ENCODE measurements around the gene WDR45B.

Gene WDR45B

GRCh38 chr17:82567286-82567685 is 81.0 kb downstream of the WDR45B start:
- H3K4me3 ChIP-seq (ENCODE audit: control insufficient read depth, low read depth, low read length), result no peak overlapping the region
- DNase-seq (ENCODE audit: low read depth), result no peak
- TF ChIP-seq, protein P1, sequence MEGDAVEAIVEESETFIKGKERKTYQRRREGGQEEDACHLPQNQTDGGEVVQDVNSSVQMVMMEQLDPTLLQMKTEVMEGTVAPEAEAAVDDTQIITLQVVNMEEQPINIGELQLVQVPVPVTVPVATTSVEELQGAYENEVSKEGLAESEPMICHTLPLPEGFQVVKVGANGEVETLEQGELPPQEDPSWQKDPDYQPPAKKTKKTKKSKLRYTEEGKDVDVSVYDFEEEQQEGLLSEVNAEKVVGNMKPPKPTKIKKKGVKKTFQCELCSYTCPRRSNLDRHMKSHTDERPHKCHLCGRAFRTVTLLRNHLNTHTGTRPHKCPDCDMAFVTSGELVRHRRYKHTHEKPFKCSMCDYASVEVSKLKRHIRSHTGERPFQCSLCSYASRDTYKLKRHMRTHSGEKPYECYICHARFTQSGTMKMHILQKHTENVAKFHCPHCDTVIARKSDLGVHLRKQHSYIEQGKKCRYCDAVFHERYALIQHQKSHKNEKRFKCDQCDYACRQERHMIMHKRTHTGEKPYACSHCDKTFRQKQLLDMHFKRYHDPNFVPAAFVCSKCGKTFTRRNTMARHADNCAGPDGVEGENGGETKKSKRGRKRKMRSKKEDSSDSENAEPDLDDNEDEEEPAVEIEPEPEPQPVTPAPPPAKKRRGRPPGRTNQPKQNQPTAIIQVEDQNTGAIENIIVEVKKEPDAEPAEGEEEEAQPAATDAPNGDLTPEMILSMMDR (conservative IDR thresholded peaks at IDR 0.05; ENCODE audit: control insufficient read depth, insufficient read depth, low read depth, low read length), result no peak

DNA sequence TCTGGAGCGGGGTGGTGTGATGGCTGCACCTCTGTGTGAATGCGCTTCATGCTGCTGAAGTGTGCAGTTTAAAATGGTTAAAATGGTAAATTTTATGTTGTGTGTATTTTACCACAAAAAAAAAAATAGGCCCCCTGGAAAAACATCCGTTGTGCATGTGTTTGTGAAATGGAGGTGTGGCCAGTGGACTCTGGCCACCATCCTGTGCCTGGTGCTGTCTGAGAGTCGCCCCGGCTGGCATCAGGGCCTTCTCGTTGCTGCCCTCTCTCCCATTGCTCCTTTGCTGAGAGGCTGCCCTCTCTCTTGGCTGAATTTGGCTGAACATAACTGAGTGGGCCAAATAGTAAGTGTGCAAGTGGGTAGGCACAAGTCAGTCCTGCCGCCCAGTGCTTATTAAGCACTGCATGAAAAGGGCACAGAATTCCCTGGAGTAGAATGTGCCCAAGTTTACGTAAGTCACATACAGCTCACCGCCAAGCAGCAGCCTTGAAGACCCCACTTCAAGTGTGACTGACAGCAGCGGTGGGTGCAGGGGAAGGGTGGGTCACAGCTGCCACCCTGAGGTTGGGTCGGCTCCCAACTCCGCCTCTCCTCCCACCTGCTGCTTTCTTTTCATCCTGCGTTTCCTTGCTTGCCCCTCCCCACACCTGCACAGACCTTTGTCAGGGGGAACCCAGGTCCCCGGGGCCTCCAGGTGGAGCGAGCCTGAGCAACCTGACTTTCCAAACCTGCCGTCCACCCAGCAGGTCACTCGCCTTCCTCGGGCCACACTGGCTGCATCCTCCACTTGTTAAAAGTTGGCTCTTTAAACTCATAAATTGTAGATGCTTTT is 81.9 kb downstream of the WDR45B start:
- no peak overlapping the region for H3K4me3 ChIP-seq (ENCODE audit: control insufficient read depth, low read depth, low read length)
- DNase-seq (ENCODE audit: low read depth), result no peak
- TF ChIP-seq, protein P1 (conservative IDR thresholded peaks at IDR 0.05; ENCODE audit: control insufficient read depth, insufficient read depth, low read depth, low read length), result no peak

DNA sequence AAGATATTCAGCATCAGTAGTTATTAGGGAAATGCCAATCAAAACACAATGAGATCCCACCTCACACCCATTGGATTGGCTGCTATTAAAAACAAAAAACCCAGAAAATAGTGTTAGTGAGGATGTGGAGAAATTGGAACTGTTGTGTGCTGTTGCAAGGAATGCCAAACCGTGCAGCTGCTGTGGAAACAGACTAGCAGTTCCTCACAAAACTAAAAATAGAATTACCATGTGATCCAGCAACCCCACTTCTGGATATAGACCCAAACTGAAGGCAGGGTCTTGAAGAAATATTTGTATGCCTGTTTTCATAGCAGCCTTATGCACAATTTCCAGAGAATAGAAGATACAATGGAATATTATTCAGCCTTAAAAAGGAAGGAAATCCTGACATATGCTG is 82.7 kb downstream of the WDR45B start:
- TF ChIP-seq, protein P1 (conservative IDR thresholded peaks at IDR 0.05; ENCODE audit: control insufficient read depth, insufficient read depth, low read depth, low read length), result no peak
- no peak overlapping the region for H3K4me3 ChIP-seq (ENCODE audit: control insufficient read depth, low read depth, low read length)
- DNase-seq (ENCODE audit: low read depth), result no peak

Data from fibroblast of mammary gland (primary cell).